ENCODE results near the gene OR9A4.

Gene OR9A4

GRCh38 chr7:141915565-141915964 is 634 bp upstream of the OR9A4 start:
- TF ChIP-seq CTCF (IDR thresholded peaks at IDR 0.05; ENCODE audit: insufficient read depth, low read depth, low read length, missing control alignments), result no peak

GRCh38 chr7:141920281-141920680 is 4.1 kb downstream of the OR9A4 start:
- DNase-seq (ENCODE audit: low read depth), result no peak
- H3K4me3 ChIP-seq (ENCODE audit: low read depth, low read length), result no peak overlapping the region
- TF ChIP-seq CTCF (IDR thresholded peaks at IDR 0.05; ENCODE audit: insufficient read depth, low read depth, low read length, missing control alignments), result no peak

More at GRCh38 chr7:141915565-141915964, 634 bp upstream of the OR9A4 start:
- no peak overlapping the region for H3K4me3 ChIP-seq (ENCODE audit: low read depth, low read length)
- DNase-seq (ENCODE audit: low read depth), result no peak

GRCh38 chr7:141928146-141928844 is 12.1 kb downstream of the OR9A4 start:
- no peak for DNase-seq (ENCODE audit: low read depth)
- no peak overlapping the region for H3K4me3 ChIP-seq (ENCODE audit: low read depth, low read length)
- TF ChIP-seq CTCF (IDR thresholded peaks at IDR 0.05; ENCODE audit: insufficient read depth, low read depth, low read length, missing control alignments), result no peak

GRCh38 chr7:141928845-141929195 is 12.6 kb downstream of the OR9A4 start:
- no peak overlapping the region for H3K4me3 ChIP-seq (ENCODE audit: low read depth, low read length)
- TF ChIP-seq CTCF (IDR thresholded peaks at IDR 0.05; ENCODE audit: insufficient read depth, low read depth, low read length, missing control alignments), result no peak
- no peak for DNase-seq (ENCODE audit: low read depth)

- no peak for DNase-seq (ENCODE audit: low read depth)
- no peak overlapping the region for H3K4me3 ChIP-seq (ENCODE audit: low read depth, low read length)
- TF ChIP-seq CTCF (IDR thresholded peaks at IDR 0.05; ENCODE audit: insufficient read depth, low read depth, low read length, missing control alignments), result no peak
These were observed 14.0 kb downstream of the OR9A4 start for GRCh38 chr7:141930211-141930610.

- TF ChIP-seq CTCF (IDR thresholded peaks at IDR 0.05; ENCODE audit: insufficient read depth, low read depth, low read length, missing control alignments), result no peak
- no peak overlapping the region for H3K4me3 ChIP-seq (ENCODE audit: low read depth, low read length)
- DNase-seq (ENCODE audit: low read depth), result no peak
These were observed 24.9 kb downstream of the OR9A4 start for GRCh38 chr7:141941075-141941474.

GRCh38 chr7:141943846-141944245 is 27.6 kb downstream of the OR9A4 start:
- no peak for TF ChIP-seq CTCF (IDR thresholded peaks at IDR 0.05; ENCODE audit: insufficient read depth, low read depth, low read length, missing control alignments)
- no peak for DNase-seq (ENCODE audit: low read depth)
- H3K4me3 ChIP-seq (ENCODE audit: low read depth, low read length), result no peak overlapping the region
